GM23338 (cell line): ENCODE results near the gene HHIP.

Experiments used
- EZH2 ChIP-seq: fragments of 200-600 bp; sonication (generic); IDR thresholded peaks from one replicate; pipeline ENCODE4 v1.8.0; 2017; ENCODE audit warnings: antibody characterized with exemption, mild to moderate bottlenecking, low read depth; ENCODE audit not compliant: unreplicated experiment
- EZH2phosphoT487 ChIP-seq: fragments of 200-600 bp; sonication (generic); IDR thresholded peaks from one replicate; pipeline ENCODE4 v1.8.1; 2018; ENCODE audit warnings: antibody characterized with exemption; ENCODE audit not compliant: unreplicated experiment
- JUNB ChIP-seq: IDR thresholded peaks from one replicate; pipeline ENCODE4 v1.6.1; 2016; ENCODE audit warnings: antibody characterized with exemption; ENCODE audit not compliant: unreplicated experiment
- NANOG ChIP-seq: IDR thresholded peaks from 2 replicates; pipeline ENCODE4 v1.6.1; 2016; ENCODE audit warnings: antibody characterized with exemption, borderline replicate concordance
- POLR2AphosphoS5 ChIP-seq: IDR thresholded peaks from 2 replicates; pipeline ENCODE4 v1.6.1; 2016; ENCODE audit warnings: antibody characterized with exemption, low read depth
- ZNF331 ChIP-seq: fragments of 250-450 bp; sonication (Bioruptor Pico); IDR thresholded peaks from 2 replicates; pipeline ENCODE4 v1.5.0; 2020; ENCODE audit warnings: low read depth, mild to moderate bottlenecking, moderate library complexity
- TF ChIP-seq, protein P1 (sequence below), 2 experiments: fragments of 200-600 bp in 1 of 2; sonication (generic) in 1 of 2; conservative IDR thresholded peaks; 2 replicates each; pipeline versions ENCODE4 v1.5.1 to v1.6.1; 2016 to 2017; ENCODE audit warnings: antibody characterized with exemption in 2 of 2, low read depth in 2 of 2, mild to moderate bottlenecking in 2 of 2, moderate library complexity in 1 of 2
- TF ChIP-seq, protein P2 (sequence below): IDR thresholded peaks from one replicate; pipeline ENCODE4 v1.6.1; 2018; ENCODE audit warnings: antibody characterized with exemption; ENCODE audit not compliant: unreplicated experiment
- TF ChIP-seq, protein P3 (sequence below): IDR thresholded peaks from 2 replicates; pipeline ENCODE4 v1.6.1; 2016; ENCODE audit warnings: antibody characterized with exemption
- TF ChIP-seq, protein P4 (sequence below): fragments of 250-450 bp; sonication (Bioruptor Pico); IDR thresholded peaks from 2 replicates; pipeline ENCODE4 v1.5.0; 2020; ENCODE audit warnings: mild to moderate bottlenecking, moderate library complexity

DNA sequence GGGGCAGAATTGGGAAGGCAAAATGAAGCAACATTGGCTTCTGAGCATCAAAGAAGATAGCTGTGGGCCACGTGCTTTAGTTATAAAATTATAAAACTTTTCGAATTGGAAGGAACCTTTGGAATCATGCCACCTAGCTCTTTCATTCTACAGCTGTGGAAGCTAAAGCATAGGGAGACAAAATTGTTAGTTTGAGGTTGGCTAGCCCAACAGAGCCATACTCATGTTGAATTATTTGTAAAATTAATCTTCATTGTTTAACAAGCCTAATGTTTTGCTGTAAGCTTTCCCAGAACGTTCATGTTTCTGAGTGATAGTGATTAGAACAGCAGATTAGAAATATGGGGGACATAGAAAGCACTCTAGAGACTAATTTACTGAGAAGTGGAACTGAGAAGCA, 35.9 kb downstream of the HHIP start:
- no peak for TF ChIP-seq EZH2
- TF ChIP-seq, protein P1, sequence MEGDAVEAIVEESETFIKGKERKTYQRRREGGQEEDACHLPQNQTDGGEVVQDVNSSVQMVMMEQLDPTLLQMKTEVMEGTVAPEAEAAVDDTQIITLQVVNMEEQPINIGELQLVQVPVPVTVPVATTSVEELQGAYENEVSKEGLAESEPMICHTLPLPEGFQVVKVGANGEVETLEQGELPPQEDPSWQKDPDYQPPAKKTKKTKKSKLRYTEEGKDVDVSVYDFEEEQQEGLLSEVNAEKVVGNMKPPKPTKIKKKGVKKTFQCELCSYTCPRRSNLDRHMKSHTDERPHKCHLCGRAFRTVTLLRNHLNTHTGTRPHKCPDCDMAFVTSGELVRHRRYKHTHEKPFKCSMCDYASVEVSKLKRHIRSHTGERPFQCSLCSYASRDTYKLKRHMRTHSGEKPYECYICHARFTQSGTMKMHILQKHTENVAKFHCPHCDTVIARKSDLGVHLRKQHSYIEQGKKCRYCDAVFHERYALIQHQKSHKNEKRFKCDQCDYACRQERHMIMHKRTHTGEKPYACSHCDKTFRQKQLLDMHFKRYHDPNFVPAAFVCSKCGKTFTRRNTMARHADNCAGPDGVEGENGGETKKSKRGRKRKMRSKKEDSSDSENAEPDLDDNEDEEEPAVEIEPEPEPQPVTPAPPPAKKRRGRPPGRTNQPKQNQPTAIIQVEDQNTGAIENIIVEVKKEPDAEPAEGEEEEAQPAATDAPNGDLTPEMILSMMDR (conservative IDR thresholded peaks at IDR 0.05; ENCODE audit: low read depth in 2 of 2), result no peak
- TF ChIP-seq JUNB, result no peak
- no peak for TF ChIP-seq POLR2AphosphoS5
- no peak for TF ChIP-seq ZNF331 (CRISPR knock-in tag)
- TF ChIP-seq, protein P2, sequence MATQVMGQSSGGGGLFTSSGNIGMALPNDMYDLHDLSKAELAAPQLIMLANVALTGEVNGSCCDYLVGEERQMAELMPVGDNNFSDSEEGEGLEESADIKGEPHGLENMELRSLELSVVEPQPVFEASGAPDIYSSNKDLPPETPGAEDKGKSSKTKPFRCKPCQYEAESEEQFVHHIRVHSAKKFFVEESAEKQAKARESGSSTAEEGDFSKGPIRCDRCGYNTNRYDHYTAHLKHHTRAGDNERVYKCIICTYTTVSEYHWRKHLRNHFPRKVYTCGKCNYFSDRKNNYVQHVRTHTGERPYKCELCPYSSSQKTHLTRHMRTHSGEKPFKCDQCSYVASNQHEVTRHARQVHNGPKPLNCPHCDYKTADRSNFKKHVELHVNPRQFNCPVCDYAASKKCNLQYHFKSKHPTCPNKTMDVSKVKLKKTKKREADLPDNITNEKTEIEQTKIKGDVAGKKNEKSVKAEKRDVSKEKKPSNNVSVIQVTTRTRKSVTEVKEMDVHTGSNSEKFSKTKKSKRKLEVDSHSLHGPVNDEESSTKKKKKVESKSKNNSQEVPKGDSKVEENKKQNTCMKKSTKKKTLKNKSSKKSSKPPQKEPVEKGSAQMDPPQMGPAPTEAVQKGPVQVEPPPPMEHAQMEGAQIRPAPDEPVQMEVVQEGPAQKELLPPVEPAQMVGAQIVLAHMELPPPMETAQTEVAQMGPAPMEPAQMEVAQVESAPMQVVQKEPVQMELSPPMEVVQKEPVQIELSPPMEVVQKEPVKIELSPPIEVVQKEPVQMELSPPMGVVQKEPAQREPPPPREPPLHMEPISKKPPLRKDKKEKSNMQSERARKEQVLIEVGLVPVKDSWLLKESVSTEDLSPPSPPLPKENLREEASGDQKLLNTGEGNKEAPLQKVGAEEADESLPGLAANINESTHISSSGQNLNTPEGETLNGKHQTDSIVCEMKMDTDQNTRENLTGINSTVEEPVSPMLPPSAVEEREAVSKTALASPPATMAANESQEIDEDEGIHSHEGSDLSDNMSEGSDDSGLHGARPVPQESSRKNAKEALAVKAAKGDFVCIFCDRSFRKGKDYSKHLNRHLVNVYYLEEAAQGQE, result no peak
- no peak for TF ChIP-seq EZH2phosphoT487
- TF ChIP-seq NANOG, result no peak
- TF ChIP-seq, protein P3, sequence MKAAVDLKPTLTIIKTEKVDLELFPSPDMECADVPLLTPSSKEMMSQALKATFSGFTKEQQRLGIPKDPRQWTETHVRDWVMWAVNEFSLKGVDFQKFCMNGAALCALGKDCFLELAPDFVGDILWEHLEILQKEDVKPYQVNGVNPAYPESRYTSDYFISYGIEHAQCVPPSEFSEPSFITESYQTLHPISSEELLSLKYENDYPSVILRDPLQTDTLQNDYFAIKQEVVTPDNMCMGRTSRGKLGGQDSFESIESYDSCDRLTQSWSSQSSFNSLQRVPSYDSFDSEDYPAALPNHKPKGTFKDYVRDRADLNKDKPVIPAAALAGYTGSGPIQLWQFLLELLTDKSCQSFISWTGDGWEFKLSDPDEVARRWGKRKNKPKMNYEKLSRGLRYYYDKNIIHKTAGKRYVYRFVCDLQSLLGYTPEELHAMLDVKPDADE, result no peak
- TF ChIP-seq, protein P4, sequence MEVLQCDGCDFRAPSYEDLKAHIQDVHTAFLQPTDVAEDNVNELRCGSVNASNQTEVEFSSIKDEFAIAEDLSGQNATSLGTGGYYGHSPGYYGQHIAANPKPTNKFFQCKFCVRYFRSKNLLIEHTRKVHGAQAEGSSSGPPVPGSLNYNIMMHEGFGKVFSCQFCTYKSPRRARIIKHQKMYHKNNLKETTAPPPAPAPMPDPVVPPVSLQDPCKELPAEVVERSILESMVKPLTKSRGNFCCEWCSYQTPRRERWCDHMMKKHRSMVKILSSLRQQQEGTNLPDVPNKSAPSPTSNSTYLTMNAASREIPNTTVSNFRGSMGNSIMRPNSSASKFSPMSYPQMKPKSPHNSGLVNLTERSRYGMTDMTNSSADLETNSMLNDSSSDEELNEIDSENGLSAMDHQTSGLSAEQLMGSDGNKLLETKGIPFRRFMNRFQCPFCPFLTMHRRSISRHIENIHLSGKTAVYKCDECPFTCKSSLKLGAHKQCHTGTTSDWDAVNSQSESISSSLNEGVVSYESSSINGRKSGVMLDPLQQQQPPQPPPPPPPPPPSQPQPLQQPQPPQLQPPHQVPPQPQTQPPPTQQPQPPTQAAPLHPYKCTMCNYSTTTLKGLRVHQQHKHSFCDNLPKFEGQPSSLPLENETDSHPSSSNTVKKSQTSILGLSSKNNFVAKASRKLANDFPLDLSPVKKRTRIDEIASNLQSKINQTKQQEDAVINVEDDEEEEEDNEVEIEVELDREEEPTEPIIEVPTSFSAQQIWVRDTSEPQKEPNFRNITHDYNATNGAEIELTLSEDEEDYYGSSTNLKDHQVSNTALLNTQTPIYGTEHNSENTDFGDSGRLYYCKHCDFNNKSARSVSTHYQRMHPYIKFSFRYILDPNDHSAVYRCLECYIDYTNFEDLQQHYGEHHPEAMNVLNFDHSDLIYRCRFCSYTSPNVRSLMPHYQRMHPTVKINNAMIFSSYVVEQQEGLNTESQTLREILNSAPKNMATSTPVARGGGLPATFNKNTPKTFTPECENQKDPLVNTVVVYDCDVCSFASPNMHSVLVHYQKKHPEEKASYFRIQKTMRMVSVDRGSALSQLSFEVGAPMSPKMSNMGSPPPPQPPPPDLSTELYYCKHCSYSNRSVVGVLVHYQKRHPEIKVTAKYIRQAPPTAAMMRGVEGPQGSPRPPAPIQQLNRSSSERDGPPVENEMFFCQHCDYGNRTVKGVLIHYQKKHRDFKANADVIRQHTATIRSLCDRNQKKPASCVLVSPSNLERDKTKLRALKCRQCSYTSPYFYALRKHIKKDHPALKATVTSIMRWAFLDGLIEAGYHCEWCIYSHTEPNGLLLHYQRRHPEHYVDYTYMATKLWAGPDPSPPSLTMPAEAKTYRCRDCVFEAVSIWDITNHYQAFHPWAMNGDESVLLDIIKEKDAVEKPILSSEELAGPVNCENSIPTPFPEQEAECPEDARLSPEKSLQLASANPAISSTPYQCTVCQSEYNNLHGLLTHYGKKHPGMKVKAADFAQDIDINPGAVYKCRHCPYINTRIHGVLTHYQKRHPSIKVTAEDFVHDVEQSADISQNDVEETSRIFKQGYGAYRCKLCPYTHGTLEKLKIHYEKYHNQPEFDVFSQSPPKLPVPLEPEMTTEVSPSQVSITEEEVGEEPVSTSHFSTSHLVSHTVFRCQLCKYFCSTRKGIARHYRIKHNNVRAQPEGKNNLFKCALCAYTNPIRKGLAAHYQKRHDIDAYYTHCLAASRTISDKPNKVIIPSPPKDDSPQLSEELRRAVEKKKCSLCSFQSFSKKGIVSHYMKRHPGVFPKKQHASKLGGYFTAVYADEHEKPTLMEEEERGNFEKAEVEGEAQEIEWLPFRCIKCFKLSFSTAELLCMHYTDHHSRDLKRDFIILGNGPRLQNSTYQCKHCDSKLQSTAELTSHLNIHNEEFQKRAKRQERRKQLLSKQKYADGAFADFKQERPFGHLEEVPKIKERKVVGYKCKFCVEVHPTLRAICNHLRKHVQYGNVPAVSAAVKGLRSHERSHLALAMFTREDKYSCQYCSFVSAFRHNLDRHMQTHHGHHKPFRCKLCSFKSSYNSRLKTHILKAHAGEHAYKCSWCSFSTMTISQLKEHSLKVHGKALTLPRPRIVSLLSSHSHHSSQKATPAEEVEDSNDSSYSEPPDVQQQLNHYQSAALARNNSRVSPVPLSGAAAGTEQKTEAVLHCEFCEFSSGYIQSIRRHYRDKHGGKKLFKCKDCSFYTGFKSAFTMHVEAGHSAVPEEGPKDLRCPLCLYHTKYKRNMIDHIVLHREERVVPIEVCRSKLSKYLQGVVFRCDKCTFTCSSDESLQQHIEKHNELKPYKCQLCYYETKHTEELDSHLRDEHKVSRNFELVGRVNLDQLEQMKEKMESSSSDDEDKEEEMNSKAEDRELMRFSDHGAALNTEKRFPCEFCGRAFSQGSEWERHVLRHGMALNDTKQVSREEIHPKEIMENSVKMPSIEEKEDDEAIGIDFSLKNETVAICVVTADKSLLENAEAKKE (CRISPR knock-in tag), result no peak
